H1 (cell line): ENCODE results near the gene GNAQ. TPM values are rescaled to one million over a fixed set of nuclear protein-coding genes. Genes with fewer than 3 reads are reported as not detected.

Source experiments
- CTCF ChIA-PET: fragments of 300-600 bp; sonication (Branson Sonifier 250); formaldehyde crosslinking; loops from one replicate; lab custom pipeline; 2021; ENCODE audit not compliant: partially characterized antibody; lab: Charles Lee
- POLR2A ChIA-PET: fragments of 300-600 bp; sonication (Branson Sonifier 250); formaldehyde crosslinking; loops from one replicate; lab custom pipeline; 2021; ENCODE audit warnings: inconsistent platforms; ENCODE audit not compliant: partially characterized antibody; lab: Charles Lee
- DNase-seq, 2 experiments: peaks; one replicate each; pipeline versions ENCODE4 v3.0.0 to v3.0.0-alpha.2; 2010 to 2022; ENCODE audit warnings: low spot score in 2 of 2, low read depth in 1 of 2, mixed read lengths in 1 of 2
- FAIRE-seq: peaks from 2 replicates; lab custom pipeline; 2011; peaks lifted over from hg19 to GRCh38; lab: Jason Lieb, UNC
- H2AFZ ChIP-seq: 2 replicates; pipeline ENCODE4 v1.8.1; 2012; ENCODE audit warnings: low read length, inconsistent platforms
- H2AK5ac ChIP-seq: 2 replicates; pipeline ENCODE4 v1.6.1; 2013; ENCODE audit warnings: low read depth, low read length
- H2BK120ac ChIP-seq: replicated peaks from 2 replicates; pipeline ENCODE3; 2013; ENCODE audit warnings: low read depth, low read length, inconsistent platforms
- H2BK12ac ChIP-seq: 2 replicates; pipeline ENCODE4 v1.6.1; 2013; ENCODE audit warnings: low read depth, low read length
- H2BK15ac ChIP-seq: 2 replicates; pipeline ENCODE4 v1.6.1; 2013; ENCODE audit warnings: low read length
- H2BK20ac ChIP-seq: 2 replicates; pipeline ENCODE4 v1.6.1; 2013; ENCODE audit warnings: low read length
- H2BK5ac ChIP-seq: 2 replicates; pipeline ENCODE4 v1.6.1; 2013; ENCODE audit warnings: low read depth, low read length
- H3K14ac ChIP-seq: 2 replicates; pipeline ENCODE4 v1.6.1; 2013; ENCODE audit warnings: inconsistent platforms; ENCODE audit not compliant: insufficient read length
- H3K18ac ChIP-seq: 2 replicates; pipeline ENCODE4 v1.6.1; 2013; ENCODE audit warnings: low read length; ENCODE audit errors: extremely low read depth
- H3K23ac ChIP-seq: 2 replicates; pipeline ENCODE4 v1.6.1; 2013; ENCODE audit warnings: inconsistent platforms; ENCODE audit not compliant: insufficient read length
- H3K23me2 ChIP-seq: 2 replicates; pipeline ENCODE4 v1.6.1; 2013; ENCODE audit warnings: low read depth, low read length
- H3K27ac ChIP-seq: 2 replicates; pipeline ENCODE4 v1.6.1; 2011; ENCODE audit warnings: low read depth, low read length, inconsistent platforms
- H3K27me3 ChIP-seq, 4 experiments: replicated peaks in 1 of 4; 1 replicate in 1 of 4; 2 replicates in 3 of 4; pipeline versions ENCODE4 v1.6.1 to v1.8.1; 2011 to 2013; ENCODE audit warnings: low read length in 3 of 4, mild to moderate bottlenecking in 3 of 4, inconsistent platforms in 2 of 4, mixed read lengths in 2 of 4, moderate library complexity in 1 of 4; ENCODE audit not compliant: control insufficient read depth in 3 of 4, insufficient read depth in 3 of 4; ENCODE audit errors: extremely low read depth in 1 of 4
- H3K36me3 ChIP-seq, 4 experiments: 2 replicates each; pipeline versions ENCODE4 v1.6.1 to v1.8.1; 2011 to 2013; ENCODE audit warnings: mild to moderate bottlenecking in 4 of 4, low read length in 3 of 4, moderate library complexity in 2 of 4, control low read depth in 1 of 4, inconsistent platforms in 1 of 4; ENCODE audit not compliant: insufficient read depth in 4 of 4, control insufficient read depth in 2 of 4
- H3K4ac ChIP-seq: replicated peaks from 2 replicates; pipeline ENCODE3; 2013; ENCODE audit warnings: low read length, low read depth, mixed read lengths, inconsistent platforms; ENCODE audit not compliant: insufficient read length
- H3K4me1 ChIP-seq, 4 experiments: replicated peaks in 1 of 4; 1 replicate in 1 of 4; 2 replicates in 3 of 4; pipeline versions ENCODE4 v1.6.1 to v1.8.1; 2011 to 2013; ENCODE audit warnings: low read length in 3 of 4, inconsistent platforms in 2 of 4, mixed read lengths in 1 of 4; ENCODE audit not compliant: insufficient read depth in 4 of 4, control insufficient read depth in 3 of 4
- H3K4me2 ChIP-seq, 2 experiments: 2 replicates each; pipeline versions ENCODE4 v1.6.1 to v1.8.1; 2011 to 2013; ENCODE audit warnings: low read depth in 2 of 2, low read length in 2 of 2, control low read depth in 1 of 2, inconsistent platforms in 1 of 2, mild to moderate bottlenecking in 1 of 2; ENCODE audit not compliant: insufficient read depth in 1 of 2
- H3K4me3 ChIP-seq, 4 experiments: fragments of 200-600, 300-600 bp in 1 of 4; sonication (generic), shearing (Covaris generic), sonication (Bioruptor Twin) in 1 of 4; 2 replicates each; pipeline versions ENCODE4 v1.5.1 to v1.8.1; 2011 to 2016; ENCODE audit warnings: low read length in 4 of 4, low read depth in 3 of 4, control low read depth in 2 of 4, inconsistent platforms in 2 of 4, mild to moderate bottlenecking in 2 of 4, mixed read lengths in 1 of 4, moderate library complexity in 1 of 4; ENCODE audit not compliant: insufficient read depth in 2 of 4; ENCODE audit errors: extremely low read depth in 1 of 4
- H3K56ac ChIP-seq: replicated peaks from 2 replicates; pipeline ENCODE3; 2013; ENCODE audit warnings: low read depth, mild to moderate bottlenecking, mixed read lengths, low read length, inconsistent platforms; ENCODE audit not compliant: insufficient read length
- H3K79me1 ChIP-seq: 2 replicates; pipeline ENCODE4 v1.6.1; 2013; ENCODE audit warnings: low read depth, low read length, control low read depth
- H3K79me2 ChIP-seq, 2 experiments: 2 replicates each; pipeline versions ENCODE4 v1.6.1 to v1.8.1; 2012 to 2013; ENCODE audit warnings: low read length in 2 of 2, mild to moderate bottlenecking in 2 of 2, inconsistent platforms in 1 of 2; ENCODE audit not compliant: insufficient read depth in 2 of 2, control insufficient read depth in 1 of 2
- H3K9ac ChIP-seq, 4 experiments: replicated peaks in 1 of 4; 1 replicate in 1 of 4; 2 replicates in 3 of 4; pipeline versions ENCODE4 v1.6.1 to v1.8.1; 2011 to 2013; ENCODE audit warnings: low read depth in 3 of 4, low read length in 3 of 4, control low read depth in 2 of 4, mild to moderate bottlenecking in 2 of 4, moderate library complexity in 2 of 4, inconsistent platforms in 1 of 4; ENCODE audit errors: extremely low read depth in 1 of 4
- H3K9me3 ChIP-seq, 2 experiments: 2 replicates each; pipeline versions ENCODE4 v1.6.1 to v1.8.1; 2012 to 2013; ENCODE audit warnings: mild to moderate bottlenecking in 2 of 2, moderate library complexity in 2 of 2, control low read depth in 1 of 2, inconsistent platforms in 1 of 2, low read depth in 1 of 2, low read length in 1 of 2, mixed read lengths in 1 of 2; ENCODE audit not compliant: insufficient read depth in 2 of 2
- H4K20me1 ChIP-seq, 2 experiments: replicated peaks in 1 of 2; 2 replicates each; pipeline versions ENCODE3 to v1.8.1; 2011 to 2013; ENCODE audit warnings: inconsistent platforms in 2 of 2, low read length in 2 of 2, mild to moderate bottlenecking in 1 of 2; ENCODE audit not compliant: insufficient read depth in 2 of 2, control insufficient read depth in 1 of 2
- H4K5ac ChIP-seq: 2 replicates; pipeline ENCODE4 v1.6.1; 2013; ENCODE audit warnings: low read length, low read depth, mixed read lengths, inconsistent platforms; ENCODE audit not compliant: insufficient read length
- H4K8ac ChIP-seq: 2 replicates; pipeline ENCODE4 v1.8.0; 2013; ENCODE audit warnings: mild to moderate bottlenecking, moderate library complexity, low read length, inconsistent platforms; ENCODE audit not compliant: insufficient read depth; ENCODE audit errors: extremely low read depth
- H4K91ac ChIP-seq: replicated peaks from 2 replicates; pipeline ENCODE3; 2013; ENCODE audit warnings: low read length, mixed read lengths, inconsistent platforms; ENCODE audit not compliant: insufficient read length
- EGR1 ChIP-seq: IDR thresholded peaks from 2 replicates; pipeline ENCODE4 v1.6.1; 2011; ENCODE audit warnings: low read depth, low read length, borderline replicate concordance
- SIRT6 ChIP-seq: IDR thresholded peaks from one replicate; pipeline ENCODE4 v1.7.1; 2012; ENCODE audit warnings: low read length, inconsistent platforms
- SP1 ChIP-seq: IDR thresholded peaks from 2 replicates; pipeline ENCODE4 v1.6.1; 2011; ENCODE audit warnings: low read depth, low read length
- TCF12 ChIP-seq: IDR thresholded peaks from 2 replicates; pipeline ENCODE4 v1.6.1; 2011; ENCODE audit warnings: low read depth, mild to moderate bottlenecking, low read length
- USF2 ChIP-seq: IDR thresholded peaks from 2 replicates; pipeline ENCODE4 v1.6.1; 2011; ENCODE audit warnings: low read length, improper control_type of control experiment
- WGBS, 2 experiments: shearing (Covaris generic) in 1 of 2; methylation state at CpG; one replicate each; pipeline versions ENCODE4 v1.1.6 to v1.1.7; 2013 to 2015; ENCODE audit warnings: low lambda C conversion rate in 2 of 2, mixed read lengths in 2 of 2, inconsistent platforms in 1 of 2, low coverage in 1 of 2, missing lambda C conversion rate in 1 of 2; ENCODE audit not compliant: insufficient replicate concordance in 2 of 2, insufficient coverage in 1 of 2, insufficient read length in 1 of 2; ENCODE audit errors: extremely low coverage in 1 of 2, missing lambda C conversion rate in 1 of 2; 5-methylcytosine and 5-hydroxymethylcytosine counted together
- polyA plus RNA-seq, 7 experiments: library from polyadenylated mRNA; depleted of rRNA in 3 of 7; stranded (reverse) in 5 of 7; unstranded in 2 of 7; fragments of >200 nt in 5 of 7; fragments of 200-250 nt in 2 of 7; gene quantifications; 1 replicate in 5 of 7; 2 replicates in 1 of 7; 4 replicates in 1 of 7; pipeline versions ENCODE4 v1.2.1 to v1.2.3, GENCODE V29; 2011 to 2013; ENCODE audit warnings: missing spikeins in 2 of 7, mixed read lengths in 2 of 7
- total RNA-seq: library from RNA; stranded (reverse); fragmentation: NEBNext Ultra II Directional; extraction: Animal tissue kit (Norgen Biotek cat#: 25700); gene quantifications from 2 replicates; pipeline ENCODE4 v1.2.1, GENCODE V29; 2021

Gene GNAQ
- total and polyA plus RNA-seq, 2 of the 8 experiments (the other 6 are each of a cell fraction or from before 2014, with no cell fraction given), result 22.8 to 63.8 TPM

DNA sequence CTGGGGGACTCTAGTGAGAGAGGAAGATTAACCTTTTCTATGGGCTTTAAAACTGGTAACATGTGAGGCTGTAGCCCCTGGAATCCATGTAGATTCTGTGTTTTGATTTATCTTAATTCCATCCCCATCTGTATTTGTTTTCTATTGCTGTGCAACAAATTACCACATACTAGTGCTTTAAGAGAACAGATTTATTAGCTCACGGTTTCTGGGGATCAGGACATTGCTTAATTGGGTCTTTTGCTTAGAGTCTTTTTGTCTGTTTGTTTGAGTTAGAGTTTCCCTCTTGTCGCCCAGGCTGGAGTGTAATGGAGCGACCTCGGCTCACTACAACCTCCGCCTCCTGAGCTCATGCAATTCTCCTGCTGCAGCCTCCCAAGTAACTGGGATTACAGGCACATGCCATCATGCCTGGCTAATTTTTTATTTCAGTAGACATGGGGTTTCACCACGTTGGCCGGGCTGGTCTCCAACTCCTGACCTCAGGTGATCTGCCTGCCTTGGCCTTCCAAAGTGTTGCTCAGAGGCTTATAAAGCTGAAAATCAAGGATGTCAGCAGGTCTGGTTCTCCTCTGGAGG, 353.6 kb downstream of the GNAQ start:
- DNase-seq, result peak in 1 of 2 experiments; percentile 27
- CTCF ChIA-PET, result interaction anchor here (0.8 to 2.1 kb wide), 4 partner anchors 14 to 437 kb away, joined by 3 to 6 read pairs (median 3); no protein-coding TSS in a partner anchor

More for the DNA sequence above, 353.6 kb downstream of the GNAQ start:
- Histone ChIP-seq H4K5ac (no peak overlapping the region), H4K91ac (no peak overlapping the region), H3K4me3 (no peak overlapping the region), H2BK20ac (no peak overlapping the region), H2BK12ac (no peak overlapping the region), H3K56ac (no peak overlapping the region), H3K27ac (no peak overlapping the region), H3K27me3 (no peaks in the 10 kb centered on the region), H3K23ac (no peak overlapping the region), H2BK15ac (no peak overlapping the region), H3K9me3 (no peaks in the 10 kb centered on the region), H3K9ac (no peak overlapping the region), H2BK120ac (no peak overlapping the region), H3K4ac (no peak overlapping the region), H3K14ac (no peak overlapping the region), H4K8ac (no peak overlapping the region), H3K4me2 (no peak overlapping the region), H3K79me1 (no peaks in the 10 kb centered on the region), H4K20me1 (no peaks in the 10 kb centered on the region), H3K23me2 (no peaks in the 10 kb centered on the region), H2BK5ac (no peak overlapping the region), H2AFZ (no peak overlapping the region), H3K36me3 (no peaks in the 10 kb centered on the region), H2AK5ac (no peak overlapping the region), H3K4me1 (no peaks in the 10 kb centered on the region), H3K79me2 (no peaks in the 10 kb centered on the region), H3K18ac (no peak overlapping the region)
- no peak for TF ChIP-seq SP1
- no peak for TF ChIP-seq USF2
- no peak for TF ChIP-seq EGR1
- TF ChIP-seq TCF12, result no peak
- TF ChIP-seq SIRT6, result no peak
- POLR2A ChIA-PET, result no interaction called here
- no peak for FAIRE-seq
- 90% methylated on average over 7 of the region's 7 CpGs; no CpG with 5 or more reads in 1 of the 2 experiments for whole genome bisulfite sequencing, 2 experiments
